ENCODE results near the gene MBTD1.
"Not testable (repeated sequence)": the region's sequence is repeated elsewhere in the genome, so short reads cannot be mapped to it uniquely, and the experiment has no call there.

The MBTD1 gene

GRCh38 chr17:51250314-51250840 lies 9.5 kb downstream of the MBTD1 start:
- no peaks in the 10 kb centered on the region for H3K4me1 ChIP-seq (ENCODE audit: insufficient read depth, low read length)
- no peak overlapping the region for H3K27ac ChIP-seq (ENCODE audit: low read depth, low read length)
- H3K36me3 ChIP-seq (ENCODE audit: insufficient read depth, low read length) = peaks cover 10% of the 10 kb centered on the region
- no peaks in the 10 kb centered on the region for H3K9me3 ChIP-seq (ENCODE audit: low read length)
- no peak overlapping the region for H3K4me3 ChIP-seq (ENCODE audit: low read depth in 1 of 2, low read length in 2 of 2)
- H3K27me3 ChIP-seq (ENCODE audit: control insufficient read depth in 1 of 2, insufficient read depth in 2 of 2, low read length in 2 of 2) = no peaks in the 10 kb centered on the region
- no peak overlapping the region for H3K9ac ChIP-seq (ENCODE audit: low read length)

GRCh38 chr17:51245535-51245934 lies 14.3 kb downstream of the MBTD1 start:
- Histone ChIP-seq H3K27ac (ENCODE audit: low read depth, low read length) (no peak overlapping the region), H3K4me1 (ENCODE audit: insufficient read depth, low read length) (no peaks in the 10 kb centered on the region), H3K9ac (ENCODE audit: low read length) (no peak overlapping the region), H3K27me3 (ENCODE audit: control insufficient read depth in 1 of 2, insufficient read depth in 2 of 2, low read length in 2 of 2) (no peaks in the 10 kb centered on the region), H3K4me3 (ENCODE audit: low read depth in 1 of 2, low read length in 2 of 2) (no peak overlapping the region), H3K36me3 (ENCODE audit: insufficient read depth, low read length) (no peaks in the 10 kb centered on the region), H3K9me3 (ENCODE audit: low read length) (no peaks in the 10 kb centered on the region)

- H3K4me1 ChIP-seq (ENCODE audit: insufficient read depth, low read length) = no peaks in the 10 kb centered on the region
- no peaks in the 10 kb centered on the region for H3K9me3 ChIP-seq (ENCODE audit: low read length)
- no peak overlapping the region for H3K27ac ChIP-seq (ENCODE audit: low read depth, low read length)
- no peaks in the 10 kb centered on the region for H3K36me3 ChIP-seq (ENCODE audit: insufficient read depth, low read length)
- H3K4me3 ChIP-seq (ENCODE audit: low read depth in 1 of 2, low read length in 2 of 2) = no peak overlapping the region
- H3K9ac ChIP-seq (ENCODE audit: low read length) = no peak overlapping the region
- H3K27me3 ChIP-seq (ENCODE audit: control insufficient read depth in 1 of 2, insufficient read depth in 2 of 2, low read length in 2 of 2) = no peaks in the 10 kb centered on the region
These were observed 15.8 kb downstream of the MBTD1 start for GRCh38 chr17:51244041-51244440.

- Histone ChIP-seq H3K9me3 (ENCODE audit: low read length) (no peaks in the 10 kb centered on the region), H3K9ac (ENCODE audit: low read length) (no peak overlapping the region), H3K27me3 (ENCODE audit: control insufficient read depth in 1 of 2, insufficient read depth in 2 of 2, low read length in 2 of 2) (no peaks in the 10 kb centered on the region), H3K36me3 (ENCODE audit: insufficient read depth, low read length) (no peaks in the 10 kb centered on the region), H3K27ac (ENCODE audit: low read depth, low read length) (no peak overlapping the region), H3K4me1 (ENCODE audit: insufficient read depth, low read length) (no peaks in the 10 kb centered on the region), H3K4me3 (ENCODE audit: low read depth in 1 of 2, low read length in 2 of 2) (no peak overlapping the region)
These were observed 19.6 kb downstream of the MBTD1 start for GRCh38 chr17:51240275-51240674.

- Histone ChIP-seq H3K4me3 (ENCODE audit: low read depth in 1 of 2, low read length in 2 of 2) (no peak overlapping the region), H3K9me3 (ENCODE audit: low read length) (no peaks in the 10 kb centered on the region), H3K27ac (ENCODE audit: low read depth, low read length) (no peak overlapping the region), H3K27me3 (ENCODE audit: control insufficient read depth in 1 of 2, insufficient read depth in 2 of 2, low read length in 2 of 2) (no peaks in the 10 kb centered on the region), H3K36me3 (ENCODE audit: insufficient read depth, low read length) (no peaks in the 10 kb centered on the region), H3K9ac (ENCODE audit: low read length) (no peak overlapping the region), H3K4me1 (ENCODE audit: insufficient read depth, low read length) (no peaks in the 10 kb centered on the region)
These were observed 21.5 kb downstream of the MBTD1 start for GRCh38 chr17:51238255-51238887.

- Histone ChIP-seq H3K27me3 (ENCODE audit: control insufficient read depth in 1 of 2, insufficient read depth in 2 of 2, low read length in 2 of 2) (no peaks in the 10 kb centered on the region), H3K36me3 (ENCODE audit: insufficient read depth, low read length) (no peaks in the 10 kb centered on the region), H3K4me1 (ENCODE audit: insufficient read depth, low read length) (no peaks in the 10 kb centered on the region), H3K9ac (ENCODE audit: low read length) (no peak overlapping the region), H3K4me3 (ENCODE audit: low read depth in 1 of 2, low read length in 2 of 2) (no peak overlapping the region), H3K9me3 (ENCODE audit: low read length) (no peaks in the 10 kb centered on the region), H3K27ac (ENCODE audit: low read depth, low read length) (no peak overlapping the region)
These were observed 25.7 kb downstream of the MBTD1 start for GRCh38 chr17:51234162-51234561.

GRCh38 chr17:51231999-51232398 lies 27.9 kb downstream of the MBTD1 start:
- H3K9ac ChIP-seq (ENCODE audit: low read length) = no peak overlapping the region
- no peak overlapping the region for H3K4me3 ChIP-seq (ENCODE audit: low read depth in 1 of 2, low read length in 2 of 2)
- no peak overlapping the region for H3K27ac ChIP-seq (ENCODE audit: low read depth, low read length)
- no peaks in the 10 kb centered on the region for H3K4me1 ChIP-seq (ENCODE audit: insufficient read depth, low read length)
- no peaks in the 10 kb centered on the region for H3K9me3 ChIP-seq (ENCODE audit: low read length)
- no peaks in the 10 kb centered on the region for H3K27me3 ChIP-seq (ENCODE audit: control insufficient read depth in 1 of 2, insufficient read depth in 2 of 2, low read length in 2 of 2)
- H3K36me3 ChIP-seq (ENCODE audit: insufficient read depth, low read length) = no peaks in the 10 kb centered on the region

GRCh38 chr17:51230306-51230705 lies 29.5 kb downstream of the MBTD1 start:
- Histone ChIP-seq H3K36me3 (ENCODE audit: insufficient read depth, low read length) (no peaks in the 10 kb centered on the region), H3K9ac (ENCODE audit: low read length) (no peak overlapping the region), H3K9me3 (ENCODE audit: low read length) (no peaks in the 10 kb centered on the region), H3K4me3 (ENCODE audit: low read depth in 1 of 2, low read length in 2 of 2) (no peak overlapping the region), H3K27ac (ENCODE audit: low read depth, low read length) (no peak overlapping the region), H3K4me1 (ENCODE audit: insufficient read depth, low read length) (no peaks in the 10 kb centered on the region), H3K27me3 (ENCODE audit: control insufficient read depth in 1 of 2, insufficient read depth in 2 of 2, low read length in 2 of 2) (no peaks in the 10 kb centered on the region)

GRCh38 chr17:51229889-51230288 lies 30.0 kb downstream of the MBTD1 start:
- Histone ChIP-seq H3K4me1 (ENCODE audit: insufficient read depth, low read length) (no peaks in the 10 kb centered on the region), H3K4me3 (ENCODE audit: low read depth in 1 of 2, low read length in 2 of 2) (no peak overlapping the region), H3K27me3 (ENCODE audit: control insufficient read depth in 1 of 2, insufficient read depth in 2 of 2, low read length in 2 of 2) (no peaks in the 10 kb centered on the region), H3K9me3 (ENCODE audit: low read length) (no peaks in the 10 kb centered on the region), H3K27ac (ENCODE audit: low read depth, low read length) (no peak overlapping the region), H3K9ac (ENCODE audit: low read length) (no peak overlapping the region), H3K36me3 (ENCODE audit: insufficient read depth, low read length) (no peaks in the 10 kb centered on the region)

- Histone ChIP-seq H3K27ac (ENCODE audit: low read depth, low read length) (no peak overlapping the region), H3K9me3 (ENCODE audit: low read length) (no peaks in the 10 kb centered on the region), H3K4me3 (ENCODE audit: low read depth in 1 of 2, low read length in 2 of 2) (no peak overlapping the region), H3K4me1 (ENCODE audit: insufficient read depth, low read length) (no peaks in the 10 kb centered on the region), H3K27me3 (ENCODE audit: control insufficient read depth in 1 of 2, insufficient read depth in 2 of 2, low read length in 2 of 2) (no peaks in the 10 kb centered on the region), H3K9ac (ENCODE audit: low read length) (no peak overlapping the region), H3K36me3 (ENCODE audit: insufficient read depth, low read length) (peaks cover 7% of the 10 kb centered on the region)
These were observed 31.7 kb downstream of the MBTD1 start for GRCh38 chr17:51228161-51228560.

GRCh38 chr17:51225523-51225922 lies 34.3 kb downstream of the MBTD1 start:
- H3K4me1 ChIP-seq (ENCODE audit: insufficient read depth, low read length); H3K9ac ChIP-seq (ENCODE audit: low read length); H3K27ac ChIP-seq (ENCODE audit: low read depth, low read length); H3K4me3 ChIP-seq (ENCODE audit: low read depth in 1 of 2, low read length in 2 of 2); H3K9me3 ChIP-seq (ENCODE audit: low read length); H3K27me3 ChIP-seq (ENCODE audit: control insufficient read depth in 1 of 2, insufficient read depth in 2 of 2, low read length in 2 of 2): not testable (repeated sequence)
- H3K36me3 ChIP-seq (ENCODE audit: insufficient read depth, low read length) = peaks cover 14% of the 10 kb centered on the region
